ENCODE data around the gene TENT5A.
"Not testable (repeated sequence)": the region's sequence is repeated elsewhere in the genome, so short reads cannot be mapped to it uniquely, and the experiment has no call there.

Gene TENT5A

GRCh38 chr6:81750200-81750599, 2.3 kb downstream of the TENT5A start:
- DNase-seq (ENCODE audit: low spot score), result no peak

DNA sequence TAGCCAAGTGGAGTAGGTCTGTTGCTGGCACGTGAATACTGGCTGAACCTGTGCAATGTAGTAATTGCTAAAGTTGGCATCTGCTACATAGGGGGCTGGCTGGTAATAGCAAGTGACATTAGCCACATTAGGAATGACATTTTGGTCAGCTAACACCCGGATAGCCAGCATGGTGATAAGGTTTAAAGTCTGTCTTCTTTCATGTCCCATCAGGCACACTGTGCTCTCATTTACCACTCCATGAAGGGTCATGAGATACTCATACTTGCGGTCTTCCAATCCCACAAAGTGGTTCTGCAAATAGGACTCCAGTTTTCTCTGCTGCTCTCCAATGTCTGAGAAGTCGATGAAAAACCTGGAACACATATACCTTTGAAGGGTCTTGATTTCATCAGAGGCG, 2.8 kb downstream of the TENT5A start:
- no peak for DNase-seq (ENCODE audit: low spot score)

DNA sequence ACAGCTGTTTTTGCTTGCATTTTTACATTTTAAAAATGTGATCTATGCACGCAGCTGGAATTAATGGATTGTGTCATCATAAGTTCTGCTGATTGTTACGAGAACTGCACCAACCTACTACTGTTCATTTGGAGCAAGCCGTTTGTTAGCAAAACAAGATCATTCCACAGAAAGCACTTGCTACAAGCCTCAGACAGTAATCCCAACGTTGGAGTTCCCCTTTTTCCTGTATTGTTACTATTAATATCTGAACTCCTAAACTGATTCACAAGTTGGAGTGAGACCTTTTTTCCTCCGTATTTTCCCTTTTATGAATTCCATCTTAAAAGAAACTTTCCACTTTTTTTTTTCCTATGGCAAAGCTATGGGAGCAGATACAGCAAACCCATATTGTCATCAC, 3.5 kb downstream of the TENT5A start:
- no peak for DNase-seq (ENCODE audit: low spot score)

DNA sequence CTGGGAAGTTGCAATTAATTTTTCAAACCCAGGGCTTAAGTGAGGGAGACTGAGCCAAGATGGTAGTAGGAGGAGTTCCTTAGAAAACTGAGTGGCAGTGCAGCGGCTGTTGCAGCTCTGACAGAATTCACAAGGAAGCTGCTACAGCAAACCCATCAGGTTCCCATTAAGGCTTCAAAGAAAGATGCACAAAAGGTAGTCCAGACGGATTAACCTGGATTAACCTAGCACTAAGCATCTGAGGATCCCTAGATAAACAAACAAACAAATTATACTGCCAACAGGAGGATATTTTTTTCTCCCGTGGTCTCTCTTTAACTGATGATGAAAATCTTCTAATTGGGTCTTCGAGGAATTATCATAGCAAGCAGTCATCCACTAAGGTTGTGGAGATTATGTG, 5.2 kb downstream of the TENT5A start:
- DNase-seq (ENCODE audit: low spot score), result no peak

DNA sequence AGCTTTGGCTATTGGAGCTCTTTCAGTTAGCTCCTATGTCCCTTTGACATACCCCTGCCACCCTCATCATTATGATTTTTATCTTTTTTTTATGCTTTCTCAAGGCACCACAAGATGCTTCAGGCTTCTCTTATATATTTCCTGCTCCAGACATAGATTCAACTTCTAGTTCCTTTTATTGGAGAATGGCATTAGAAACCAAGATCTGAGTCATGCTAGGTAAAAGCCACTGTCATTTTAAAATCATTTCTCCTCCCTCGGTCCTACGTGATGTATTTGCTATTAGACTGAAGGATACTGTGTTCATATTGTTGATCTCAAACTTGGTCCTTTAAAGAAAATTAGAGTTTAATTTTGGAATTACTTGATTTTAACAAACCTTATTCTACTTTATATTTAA, 8.3 kb downstream of the TENT5A start:
- no peak for DNase-seq (ENCODE audit: low spot score)

DNA sequence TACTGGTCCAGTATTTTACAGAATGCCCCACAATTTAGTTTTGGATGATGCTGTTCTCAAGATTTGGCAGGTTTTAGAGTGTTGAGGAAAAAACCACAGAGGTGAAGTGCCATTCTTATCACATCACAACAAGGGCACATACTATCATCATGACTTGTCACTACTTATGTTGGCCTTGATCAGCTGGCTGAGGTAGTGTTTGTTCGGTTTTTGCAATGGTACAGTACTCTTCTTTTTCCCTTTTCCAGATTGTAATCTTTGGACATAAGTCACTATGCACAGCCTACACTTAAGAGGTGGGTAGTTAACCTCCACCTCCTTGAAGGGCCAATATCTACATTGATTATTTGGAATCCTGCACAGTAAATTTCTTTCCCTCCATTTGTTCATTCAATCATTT, 8.8 kb downstream of the TENT5A start:
- DNase-seq (ENCODE audit: low spot score), result no peak

GRCh38 chr6:81741689-81742088, 10.8 kb downstream of the TENT5A start:
- no peak for DNase-seq (ENCODE audit: low spot score)

DNA sequence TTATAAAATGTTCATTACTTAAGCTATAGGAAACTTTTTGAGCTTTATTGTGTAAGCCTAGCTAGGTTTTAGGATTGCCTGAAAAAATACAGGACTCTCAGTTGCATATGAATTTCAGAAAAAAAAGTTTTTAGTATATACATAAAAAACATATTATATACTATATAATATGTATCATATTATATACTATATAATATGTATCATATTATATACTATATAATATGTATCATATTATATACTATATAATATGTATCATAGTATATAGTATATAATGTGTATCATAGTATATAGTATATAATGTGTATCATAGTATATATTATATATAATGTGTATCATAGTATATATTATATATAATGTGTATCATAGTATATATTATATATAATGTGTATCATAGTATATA, 11.9 kb downstream of the TENT5A start:
- DNase-seq (ENCODE audit: low spot score), result not testable (repeated sequence)

GRCh38 chr6:81739230-81740195, 13.0 kb downstream of the TENT5A start:
- no peak for DNase-seq (ENCODE audit: low spot score)

GRCh38 chr6:81736428-81736827, 16.1 kb downstream of the TENT5A start:
- no peak for DNase-seq (ENCODE audit: low spot score)

- no peak for DNase-seq (ENCODE audit: low spot score)
Measured at GRCh38 chr6:81735756-81736380, 16.6 kb downstream of the TENT5A start.

- no peak for DNase-seq (ENCODE audit: low spot score)
Measured at GRCh38 chr6:81734500-81735150, 17.9 kb downstream of the TENT5A start.

DNA sequence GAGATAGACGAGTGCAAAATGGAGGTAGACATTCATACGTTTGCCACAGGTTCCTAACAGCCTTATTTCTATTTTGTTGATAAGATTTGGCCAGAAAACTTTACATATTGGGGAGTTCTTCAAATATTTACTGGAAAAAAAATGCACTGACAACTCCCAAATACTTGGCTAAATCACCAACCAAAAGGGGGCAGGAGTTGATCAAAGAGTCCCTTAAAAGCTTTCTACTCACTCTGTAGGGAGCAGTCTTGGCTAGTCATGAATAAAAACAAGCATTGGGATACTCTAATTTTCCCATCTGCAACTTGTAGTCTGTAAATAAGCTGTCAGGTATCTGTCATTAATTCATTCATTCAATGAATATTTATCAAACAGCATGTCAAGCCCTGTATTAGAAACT, 18.4 kb downstream of the TENT5A start:
- DNase-seq (ENCODE audit: low spot score), result no peak

- DNase-seq (ENCODE audit: low spot score), result no peak
Measured at GRCh38 chr6:81731814-81732213, 20.7 kb downstream of the TENT5A start.

- no peak for DNase-seq (ENCODE audit: low spot score)
Measured at GRCh38 chr6:81727876-81728517, 24.5 kb downstream of the TENT5A start.

- DNase-seq (ENCODE audit: low spot score), result no peak
Measured at GRCh38 chr6:81725127-81725526, 27.4 kb downstream of the TENT5A start.

GRCh38 chr6:81722506-81723223, 29.8 kb downstream of the TENT5A start:
- DNase-seq (ENCODE audit: low spot score), result no peak

DNA sequence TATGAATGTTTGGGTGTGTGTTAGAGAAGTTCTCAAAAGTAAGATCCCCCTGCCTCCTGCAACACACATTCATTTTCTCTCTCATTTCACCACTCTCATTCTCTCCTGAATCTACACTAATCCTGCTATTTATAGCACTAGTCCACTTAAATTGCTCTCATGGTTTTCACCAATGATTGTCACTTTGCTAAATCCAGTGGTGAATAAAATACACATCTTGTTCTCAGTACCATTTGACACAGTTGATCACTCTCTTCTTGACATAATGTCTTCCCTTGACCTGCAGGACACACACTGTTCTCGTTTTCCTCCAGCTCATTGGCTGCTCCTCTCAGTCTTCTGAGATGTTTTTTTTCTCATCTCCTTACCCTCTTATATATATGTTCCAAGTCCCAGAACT, 32.1 kb downstream of the TENT5A start:
- DNase-seq (ENCODE audit: low spot score), result no peak

- no peak for DNase-seq (ENCODE audit: low spot score)
Measured at GRCh38 chr6:81718126-81718525, 34.4 kb downstream of the TENT5A start.

DNA sequence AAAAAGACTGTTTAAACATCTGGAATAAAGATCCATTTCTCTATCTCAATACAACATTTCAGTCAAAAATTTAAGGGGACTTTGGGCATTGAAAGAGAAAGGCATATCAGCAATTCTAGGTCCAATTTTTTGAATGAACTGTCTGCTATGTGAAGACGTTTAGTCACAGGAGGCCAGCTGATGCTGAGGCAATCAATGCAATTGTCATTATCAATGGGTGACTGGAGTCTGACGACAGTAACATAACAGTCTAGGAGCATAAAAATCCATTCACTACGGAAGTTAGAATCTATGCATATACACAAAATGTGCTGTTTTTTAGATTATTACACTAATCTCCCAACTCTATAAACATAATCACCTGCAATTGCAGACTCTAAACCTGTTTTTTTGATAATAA, 37.8 kb downstream of the TENT5A start:
- no peak for DNase-seq (ENCODE audit: low spot score)

DNA sequence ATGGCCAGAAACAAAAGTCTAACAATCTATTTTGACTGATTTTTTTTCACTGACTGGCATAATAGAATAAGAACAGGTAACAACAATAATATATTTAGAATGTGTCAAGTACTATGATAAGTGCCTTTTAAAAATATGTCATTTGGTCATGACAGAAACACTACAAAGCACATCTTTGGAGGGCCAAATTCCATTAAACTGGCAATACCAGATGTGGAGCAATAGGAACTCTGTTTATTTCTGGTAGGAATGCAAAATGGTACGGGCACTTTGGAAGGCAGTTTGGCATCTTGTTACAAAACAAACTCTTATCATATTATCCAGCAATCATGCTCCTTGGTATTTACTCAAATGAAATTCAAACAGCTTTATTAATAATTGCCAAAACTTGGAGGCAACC, 39.3 kb downstream of the TENT5A start:
- no peak for DNase-seq (ENCODE audit: low spot score)
